ENCODE data around the gene ING1.

DNA sequence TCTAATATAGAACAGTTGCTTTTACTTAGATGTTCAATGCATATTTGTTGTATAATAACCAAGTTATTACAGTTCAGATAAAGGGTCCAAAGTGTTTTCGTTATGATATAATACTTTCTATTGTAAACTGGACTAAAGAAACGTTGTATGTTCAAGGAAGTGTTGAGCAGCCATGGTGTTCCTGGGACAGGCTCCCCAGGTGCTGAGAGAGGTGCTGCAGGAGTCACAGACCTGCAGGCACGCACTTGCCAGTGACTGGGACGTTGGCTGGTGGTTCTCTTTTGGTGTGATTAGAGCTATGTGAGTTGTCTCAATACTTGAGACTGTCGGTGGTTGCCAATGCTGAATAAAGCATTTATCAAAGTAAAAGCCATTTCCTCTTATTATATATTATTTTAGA lies 9.5 kb downstream of the ING1 start:
- TF ChIP-seq, protein P1, sequence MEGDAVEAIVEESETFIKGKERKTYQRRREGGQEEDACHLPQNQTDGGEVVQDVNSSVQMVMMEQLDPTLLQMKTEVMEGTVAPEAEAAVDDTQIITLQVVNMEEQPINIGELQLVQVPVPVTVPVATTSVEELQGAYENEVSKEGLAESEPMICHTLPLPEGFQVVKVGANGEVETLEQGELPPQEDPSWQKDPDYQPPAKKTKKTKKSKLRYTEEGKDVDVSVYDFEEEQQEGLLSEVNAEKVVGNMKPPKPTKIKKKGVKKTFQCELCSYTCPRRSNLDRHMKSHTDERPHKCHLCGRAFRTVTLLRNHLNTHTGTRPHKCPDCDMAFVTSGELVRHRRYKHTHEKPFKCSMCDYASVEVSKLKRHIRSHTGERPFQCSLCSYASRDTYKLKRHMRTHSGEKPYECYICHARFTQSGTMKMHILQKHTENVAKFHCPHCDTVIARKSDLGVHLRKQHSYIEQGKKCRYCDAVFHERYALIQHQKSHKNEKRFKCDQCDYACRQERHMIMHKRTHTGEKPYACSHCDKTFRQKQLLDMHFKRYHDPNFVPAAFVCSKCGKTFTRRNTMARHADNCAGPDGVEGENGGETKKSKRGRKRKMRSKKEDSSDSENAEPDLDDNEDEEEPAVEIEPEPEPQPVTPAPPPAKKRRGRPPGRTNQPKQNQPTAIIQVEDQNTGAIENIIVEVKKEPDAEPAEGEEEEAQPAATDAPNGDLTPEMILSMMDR (IDR thresholded peaks at IDR 0.05; ENCODE audit: insufficient read depth, low read length) = no peak
- TF ChIP-seq POLR2AphosphoS5 (IDR thresholded peaks at IDR 0.05; ENCODE audit: low read depth) (no peak), GABPA (IDR thresholded peaks at IDR 0.05; ENCODE audit: low read depth) (no peak), REST (IDR thresholded peaks at IDR 0.05; ENCODE audit: insufficient replicate concordance, low read depth) (no peak), SPI1 (IDR thresholded peaks at IDR 0.05; ENCODE audit: borderline replicate concordance, low read depth) (no peak)
